B cell (primary cell): ENCODE measurements around the gene DNAJC4.

Source experiments
- CTCF ChIP-seq: fragments of 200-600 bp; IDR thresholded peaks from one replicate; pipeline ENCODE4 v1.8.0; 2022; ENCODE audit warnings: antibody characterized with exemption, mild to moderate bottlenecking
- EZH2 ChIP-seq: IDR thresholded peaks from 2 replicates; pipeline ENCODE4 v1.6.1; 2012; ENCODE audit warnings: borderline replicate concordance, low read depth, mild to moderate bottlenecking, moderate library complexity, low read length; ENCODE audit not compliant: insufficient read depth, poor library complexity, severe bottlenecking

GRCh38 chr11:64253043-64253442 lies 22.7 kb downstream of the DNAJC4 start:
- TF ChIP-seq CTCF (no peak), EZH2 (no peak)
